ENCODE data around the gene LTO1. TPM values are rescaled to one million over a fixed set of nuclear protein-coding genes. Genes with fewer than 3 reads are reported as not detected.

Gene LTO1
- total and polyA plus RNA-seq, 2 of the 13 experiments (the other 11 are each of a cell fraction or from before 2014, with no cell fraction given), result 11.8 to 15.0 TPM

- no peak for TF ChIP-seq LCORL (IDR thresholded peaks at IDR 0.05)
- TF ChIP-seq LCORL (CRISPR knock-in tag; IDR thresholded peaks at IDR 0.05), result no peak
- TF ChIP-seq ZNF281 (CRISPR knock-in tag; IDR thresholded peaks at IDR 0.05; ENCODE audit: borderline replicate concordance), result no peak
- no peak for TF ChIP-seq E2F1 (CRISPR knock-in tag; IDR thresholded peaks at IDR 0.05)
- TF ChIP-seq ZNF839 (CRISPR knock-in tag; IDR thresholded peaks at IDR 0.05; ENCODE audit: borderline replicate concordance), result no peak
- TF ChIP-seq ZNF891 (CRISPR knock-in tag; IDR thresholded peaks at IDR 0.05), result no peak
- TF ChIP-seq ZNF121 (CRISPR knock-in tag; IDR thresholded peaks at IDR 0.05), result no peak
- peak; percentile 68; the same call in 1 of the 2 replicates for TF ChIP-seq NCOA1 (CRISPR knock-in tag; IDR thresholded peaks at IDR 0.05)
- no peak for TF ChIP-seq ONECUT2 (CRISPR knock-in tag; IDR thresholded peaks at IDR 0.05)
- TF ChIP-seq TCF7L2 (IDR thresholded peaks at IDR 0.05; ENCODE audit: low read depth, low read length), result no peak
- TF ChIP-seq CC2D1A (CRISPR knock-in tag; IDR thresholded peaks at IDR 0.05), result no peak
- TF ChIP-seq ZNF501 (CRISPR knock-in tag; IDR thresholded peaks at IDR 0.05), result 0 out of 2 replicates have a peak, but pooled peaks have one; percentile 3
- no peak for TF ChIP-seq GATA4 (IDR thresholded peaks at IDR 0.05; ENCODE audit: borderline replicate concordance, low read depth)
- no peak for TF ChIP-seq UBTF (CRISPR knock-in tag; IDR thresholded peaks at IDR 0.05)
- TF ChIP-seq ZBTB7B (CRISPR knock-in tag; IDR thresholded peaks at IDR 0.05), result no peak
- TF ChIP-seq CTCF (CRISPR knock-in tag; IDR thresholded peaks at IDR 0.05), result no peak
- TF ChIP-seq TARDBP (CRISPR knock-in tag; IDR thresholded peaks at IDR 0.05), result 0 out of 2 replicates have a peak, but pooled peaks have one; percentile 6
- no peak for TF ChIP-seq ZNF296 (CRISPR knock-in tag; conservative IDR thresholded peaks at IDR 0.05)
- TF ChIP-seq ZNF512 (CRISPR knock-in tag; IDR thresholded peaks at IDR 0.05), result no peak
- no peak; the same call in 1 of the 2 replicates for TF ChIP-seq ZNF777 (CRISPR knock-in tag; IDR thresholded peaks at IDR 0.05)
- no peak for TF ChIP-seq SNAPC2 (CRISPR knock-in tag; IDR thresholded peaks at IDR 0.05)
These were observed 31.5 kb downstream of the LTO1 start (continued) for GRCh38 chr11:69643646-69644045.

Measured in HepG2 (cell line).